HG03025 (cell line): ENCODE data around the gene TCF12.

Experiments
- ATAC-seq: cut with Tn5 transposase; IDR thresholded peaks from one replicate; pipeline ENCODE4 v1.9.1; 2021; ENCODE audit warnings: mild to moderate bottlenecking, moderate library complexity; ENCODE audit not compliant: unreplicated experiment, low FRiP score

Gene TCF12

GRCh38 chr15:57323806-57324589 is 405.6 kb downstream of the TCF12 start:
- no peak for ATAC-seq

GRCh38 chr15:57324590-57324890 is 406.1 kb downstream of the TCF12 start:
- ATAC-seq = no peak

DNA sequence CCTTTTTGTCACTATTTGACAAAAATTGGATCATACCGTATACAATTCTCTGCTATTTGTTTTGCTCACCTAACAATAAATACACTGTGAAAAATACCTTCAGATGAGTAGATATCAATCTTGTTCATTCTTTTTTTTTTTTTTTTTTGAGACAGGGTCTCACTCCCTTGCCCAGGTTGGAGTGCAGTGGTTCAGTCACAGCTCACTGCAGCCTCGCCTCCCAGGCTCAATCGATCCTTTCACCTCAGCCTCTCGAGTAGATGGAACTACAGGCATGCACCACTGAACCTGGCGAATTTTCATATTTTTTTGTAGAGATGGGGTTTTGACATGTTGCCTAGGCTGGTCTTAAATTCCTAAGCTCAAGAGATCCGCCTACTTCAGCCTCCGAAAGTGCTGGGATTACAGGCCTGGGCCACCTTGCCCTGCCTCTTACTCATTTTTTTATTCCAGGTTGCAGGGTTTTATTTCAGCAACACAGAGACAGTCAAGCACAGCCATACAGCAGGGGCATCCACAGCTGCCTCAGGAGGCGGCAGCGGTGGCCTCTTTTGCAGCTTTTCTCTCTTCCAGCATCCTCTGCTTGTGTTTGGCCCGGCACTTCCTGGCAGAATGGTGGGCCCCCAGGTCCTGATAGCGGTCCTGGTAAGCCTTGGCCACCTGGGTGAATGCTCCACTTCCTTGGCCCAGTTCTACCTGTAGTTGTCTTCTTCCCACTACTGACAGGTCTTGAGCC is 406.7 kb downstream of the TCF12 start:
- ATAC-seq = no peak

GRCh38 chr15:57326196-57326595 is 407.8 kb downstream of the TCF12 start:
- ATAC-seq = no peak

DNA sequence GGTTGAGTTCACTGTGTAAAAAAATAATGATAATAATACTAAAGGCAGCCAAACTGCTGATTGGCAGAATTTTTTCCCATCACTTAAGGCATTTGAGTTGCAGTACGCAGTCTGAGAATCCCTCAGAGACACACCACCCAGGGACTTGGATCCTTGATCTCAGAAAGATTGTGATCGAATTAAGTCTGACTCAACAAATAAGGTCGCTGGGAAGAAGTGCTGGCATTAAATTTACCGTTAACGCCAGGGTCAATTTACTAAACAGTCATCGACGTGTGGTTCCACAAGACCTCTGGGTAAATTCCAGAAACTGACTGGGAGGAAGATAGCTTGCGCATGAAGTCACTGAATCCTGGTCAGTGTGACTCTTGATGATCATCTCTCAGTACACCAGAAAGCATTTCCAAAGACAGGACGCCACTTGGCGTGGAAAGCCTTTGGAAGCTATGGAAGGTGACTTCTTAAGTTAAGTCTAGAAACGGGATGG is 409.6 kb downstream of the TCF12 start:
- no peak for ATAC-seq

DNA sequence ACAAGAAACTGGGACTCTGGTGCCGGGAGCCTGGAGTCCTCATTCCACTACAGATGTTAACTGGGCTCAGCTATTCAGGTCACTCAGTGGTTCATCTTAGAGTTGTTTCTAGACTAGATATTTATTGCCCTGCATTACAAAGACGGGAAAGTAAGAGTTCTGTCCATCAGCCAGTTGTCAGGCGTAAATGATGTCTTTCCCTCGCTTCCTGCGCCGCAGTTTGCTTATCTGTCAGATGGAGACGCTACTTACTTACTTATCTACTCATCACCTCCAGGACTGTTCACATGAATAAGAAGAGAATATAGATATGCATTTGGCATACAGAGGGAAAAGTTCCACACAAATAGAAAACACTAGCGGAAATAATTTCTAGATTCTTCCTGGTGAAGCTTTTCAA is 410.0 kb downstream of the TCF12 start:
- ATAC-seq = no peak

GRCh38 chr15:57328897-57329296 is 410.5 kb downstream of the TCF12 start:
- ATAC-seq = no peak

- no peak for ATAC-seq
These were observed 411.3 kb downstream of the TCF12 start for GRCh38 chr15:57329582-57330367.

DNA sequence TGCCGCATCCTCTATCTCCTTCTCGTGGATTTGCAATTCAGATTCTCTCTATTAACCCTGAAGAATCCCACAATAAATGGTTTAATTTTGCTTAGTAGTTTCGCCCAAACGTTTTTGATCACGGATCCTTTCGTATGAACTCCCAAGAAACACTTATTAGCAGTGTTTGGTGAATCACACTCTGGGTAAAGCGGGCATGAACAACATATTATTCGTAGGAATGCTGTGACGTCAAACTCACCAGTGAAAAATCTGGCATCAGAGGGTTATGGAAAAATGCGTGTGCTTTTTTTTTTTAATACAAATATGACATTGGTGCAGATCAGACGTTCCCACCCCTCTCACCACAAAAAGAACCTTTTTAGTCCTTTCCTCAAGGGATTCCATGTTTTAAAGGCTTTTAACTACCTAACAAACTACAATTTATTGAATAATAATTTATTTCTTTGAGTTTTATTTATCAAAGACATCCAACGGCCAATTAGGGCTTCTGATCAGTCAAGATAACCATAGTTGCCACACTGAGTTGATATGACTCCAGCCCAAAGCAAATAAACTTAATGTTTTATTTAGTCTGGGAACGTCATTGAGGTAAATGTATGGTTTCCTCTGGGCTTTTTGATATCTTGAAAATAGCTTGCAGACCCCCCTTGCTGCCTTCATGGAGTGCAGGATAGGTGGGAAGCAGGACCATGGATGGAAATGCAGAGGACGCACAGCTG is 412.3 kb downstream of the TCF12 start:
- ATAC-seq = no peak

GRCh38 chr15:57332326-57332725 is 413.9 kb downstream of the TCF12 start:
- no peak for ATAC-seq

GRCh38 chr15:57333487-57333886 is 415.0 kb downstream of the TCF12 start:
- ATAC-seq = no peak

DNA sequence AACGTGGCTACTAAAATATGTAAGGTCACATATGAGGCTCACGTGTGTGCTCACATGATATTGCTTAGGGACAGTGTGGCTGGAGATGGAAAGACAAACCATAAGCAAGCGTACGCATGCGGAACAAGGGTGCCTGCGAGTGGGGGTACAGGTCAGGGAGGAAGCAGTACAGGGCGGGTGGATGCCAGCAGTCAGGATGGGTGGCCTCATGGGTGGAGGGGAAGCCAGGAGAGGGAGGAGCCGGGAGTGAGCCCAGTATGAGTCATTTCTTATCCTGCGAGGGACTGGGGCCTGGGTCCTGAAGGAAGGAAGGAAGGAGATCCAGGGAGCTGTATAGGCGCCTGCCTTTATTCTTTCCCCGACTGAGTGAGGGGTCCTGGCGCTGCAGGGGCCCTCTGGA is 415.8 kb downstream of the TCF12 start:
- no peak for ATAC-seq

- ATAC-seq = no peak
These were observed 416.9 kb downstream of the TCF12 start for GRCh38 chr15:57335293-57335715.

GRCh38 chr15:57335719-57336118 is 417.3 kb downstream of the TCF12 start:
- ATAC-seq = no peak

- no peak for ATAC-seq
These were observed 419.5 kb downstream of the TCF12 start for GRCh38 chr15:57337868-57338411.

GRCh38 chr15:57339321-57339720 is 420.9 kb downstream of the TCF12 start:
- ATAC-seq = no peak
